ENCODE measurements around the gene P2RY14.

Gene P2RY14

DNA sequence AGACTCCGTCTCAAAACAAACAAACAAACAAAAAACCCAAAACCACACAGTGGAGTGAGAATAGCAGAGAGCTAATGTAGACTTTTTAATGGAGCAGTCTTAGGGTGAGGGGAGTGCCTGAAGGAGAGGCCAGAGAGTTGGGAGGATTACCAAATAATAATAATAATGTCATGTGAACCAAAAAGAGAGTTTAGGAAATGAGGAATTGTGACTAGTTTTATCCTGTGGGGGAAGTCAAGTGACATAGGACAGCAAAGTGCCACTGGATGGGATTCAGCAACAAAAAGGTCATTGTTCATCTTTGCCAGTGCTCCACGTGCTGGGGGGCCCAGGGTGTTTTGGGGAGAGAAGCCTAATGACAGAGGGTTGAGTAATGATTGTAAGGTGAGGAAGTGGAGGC lies 25.4 kb upstream of the P2RY14 start:
- peaks cover 53% of the 10 kb centered on the region for H3K4me1 ChIP-seq (ENCODE audit: control insufficient read depth, insufficient read depth, low read length, unreplicated experiment)
- no peaks in the 10 kb centered on the region for H3K36me3 ChIP-seq (ENCODE audit: insufficient read depth, low read length)
- no peak overlapping the region for H2AFZ ChIP-seq (ENCODE audit: low read length, unreplicated experiment)
- H3K79me2 ChIP-seq (ENCODE audit: control insufficient read depth, insufficient read depth, low read length, unreplicated experiment) = no peaks in the 10 kb centered on the region
- H3K27ac ChIP-seq (ENCODE audit: low read depth, low read length) = no peak overlapping the region
- H3K4me3 ChIP-seq (ENCODE audit: low read depth, low read length) = no peak overlapping the region
- no peaks in the 10 kb centered on the region for H3K27me3 ChIP-seq (ENCODE audit: insufficient read depth, low read length)

DNA sequence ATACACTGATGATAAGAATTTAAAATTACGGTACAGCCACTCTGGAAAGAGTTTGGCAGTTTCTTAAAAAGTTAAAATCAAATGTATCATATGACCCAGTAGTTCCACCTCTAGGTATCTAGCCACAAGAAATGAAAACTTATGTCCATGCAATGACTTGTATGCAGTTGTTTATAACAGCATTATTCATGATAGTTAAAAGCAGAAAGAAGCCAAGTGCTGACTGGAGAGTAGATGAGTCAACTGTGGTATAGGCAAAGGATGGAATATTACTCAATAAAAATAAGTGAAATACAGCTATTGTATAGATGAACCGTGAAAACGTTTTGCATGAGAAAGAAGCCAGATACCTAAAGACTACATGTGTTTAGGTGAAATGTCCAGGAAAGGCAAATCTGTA lies 23.4 kb upstream of the P2RY14 start:
- H3K36me3 ChIP-seq (ENCODE audit: insufficient read depth, low read length) = no peaks in the 10 kb centered on the region
- H3K27me3 ChIP-seq (ENCODE audit: insufficient read depth, low read length) = no peaks in the 10 kb centered on the region
- H2AFZ ChIP-seq (ENCODE audit: low read length, unreplicated experiment) = no peak overlapping the region
- H3K27ac ChIP-seq (ENCODE audit: low read depth, low read length) = no peak overlapping the region
- peaks cover 34% of the 10 kb centered on the region for H3K4me1 ChIP-seq (ENCODE audit: control insufficient read depth, insufficient read depth, low read length, unreplicated experiment)
- no peak overlapping the region for H3K4me3 ChIP-seq (ENCODE audit: low read depth, low read length)
- H3K79me2 ChIP-seq (ENCODE audit: control insufficient read depth, insufficient read depth, low read length, unreplicated experiment) = no peaks in the 10 kb centered on the region

GRCh38 chr3:151300539-151300938 lies 22.2 kb upstream of the P2RY14 start:
- H3K27ac ChIP-seq (ENCODE audit: low read depth, low read length) = no peak overlapping the region
- peaks cover 21% of the 10 kb centered on the region for H3K4me1 ChIP-seq (ENCODE audit: control insufficient read depth, insufficient read depth, low read length, unreplicated experiment)
- H3K36me3 ChIP-seq (ENCODE audit: insufficient read depth, low read length) = no peaks in the 10 kb centered on the region

DNA sequence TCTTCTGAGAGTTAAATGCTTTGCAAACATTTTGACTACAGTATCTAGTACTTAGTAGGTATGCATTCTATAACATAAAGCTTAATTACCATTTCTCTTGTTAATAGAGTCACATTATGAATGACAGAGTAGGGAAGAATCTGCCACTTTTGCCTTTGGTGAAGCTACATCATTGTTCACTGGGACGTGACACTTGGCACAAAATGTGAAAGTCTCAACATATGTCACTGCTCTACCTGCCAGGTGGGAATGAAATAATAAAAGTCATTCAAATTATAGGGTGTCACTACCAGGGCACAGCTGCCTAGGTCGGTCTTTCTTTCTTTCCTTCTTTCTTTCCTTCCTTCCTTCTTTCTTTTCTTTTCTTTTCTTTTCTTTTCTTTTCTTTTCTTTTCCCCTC lies 20.7 kb upstream of the P2RY14 start:
- no peaks in the 10 kb centered on the region for H3K79me2 ChIP-seq (ENCODE audit: control insufficient read depth, insufficient read depth, low read length, unreplicated experiment)
- H3K27ac ChIP-seq (ENCODE audit: low read depth, low read length) = no peak overlapping the region
- H3K4me3 ChIP-seq (ENCODE audit: low read depth, low read length) = no peak overlapping the region
- H2AFZ ChIP-seq (ENCODE audit: low read length, unreplicated experiment) = no peak overlapping the region
- H3K36me3 ChIP-seq (ENCODE audit: insufficient read depth, low read length) = no peaks in the 10 kb centered on the region
- no peaks in the 10 kb centered on the region for H3K27me3 ChIP-seq (ENCODE audit: insufficient read depth, low read length)
- H3K4me1 ChIP-seq (ENCODE audit: control insufficient read depth, insufficient read depth, low read length, unreplicated experiment) = peaks cover 10% of the 10 kb centered on the region

More at GRCh38 chr3:151300539-151300938, 22.2 kb upstream of the P2RY14 start:
- Histone ChIP-seq H2AFZ (ENCODE audit: low read length, unreplicated experiment) (no peak overlapping the region), H3K79me2 (ENCODE audit: control insufficient read depth, insufficient read depth, low read length, unreplicated experiment) (no peaks in the 10 kb centered on the region), H3K27me3 (ENCODE audit: insufficient read depth, low read length) (no peaks in the 10 kb centered on the region), H3K4me3 (ENCODE audit: low read depth, low read length) (no peak overlapping the region)

DNA sequence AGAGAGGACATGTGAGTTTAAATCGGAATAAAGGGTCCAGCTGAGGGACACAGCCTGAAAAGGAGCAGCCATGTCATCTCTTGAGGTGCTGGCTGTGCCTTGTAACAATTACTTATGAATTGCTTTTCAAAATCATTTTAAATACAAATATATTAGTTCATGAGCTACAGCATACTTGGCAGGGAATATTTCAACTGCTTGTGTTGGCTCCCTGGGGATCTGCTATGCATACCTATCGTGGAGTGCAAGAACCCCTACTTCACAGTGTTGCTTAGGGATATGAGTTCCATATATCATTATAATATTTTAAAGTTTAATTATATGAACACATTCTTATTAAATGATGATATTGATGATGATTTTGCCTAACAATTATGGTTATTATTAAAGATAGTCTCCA lies 19.1 kb upstream of the P2RY14 start:
- no peaks in the 10 kb centered on the region for H3K79me2 ChIP-seq (ENCODE audit: control insufficient read depth, insufficient read depth, low read length, unreplicated experiment)
- H3K27me3 ChIP-seq (ENCODE audit: insufficient read depth, low read length) = no peaks in the 10 kb centered on the region
- H3K27ac ChIP-seq (ENCODE audit: low read depth, low read length) = no peak overlapping the region
- H3K4me1 ChIP-seq (ENCODE audit: control insufficient read depth, insufficient read depth, low read length, unreplicated experiment) = peaks cover 10% of the 10 kb centered on the region
- no peaks in the 10 kb centered on the region for H3K36me3 ChIP-seq (ENCODE audit: insufficient read depth, low read length)
- H3K4me3 ChIP-seq (ENCODE audit: low read depth, low read length) = no peak overlapping the region
- H2AFZ ChIP-seq (ENCODE audit: low read length, unreplicated experiment) = no peak overlapping the region

DNA sequence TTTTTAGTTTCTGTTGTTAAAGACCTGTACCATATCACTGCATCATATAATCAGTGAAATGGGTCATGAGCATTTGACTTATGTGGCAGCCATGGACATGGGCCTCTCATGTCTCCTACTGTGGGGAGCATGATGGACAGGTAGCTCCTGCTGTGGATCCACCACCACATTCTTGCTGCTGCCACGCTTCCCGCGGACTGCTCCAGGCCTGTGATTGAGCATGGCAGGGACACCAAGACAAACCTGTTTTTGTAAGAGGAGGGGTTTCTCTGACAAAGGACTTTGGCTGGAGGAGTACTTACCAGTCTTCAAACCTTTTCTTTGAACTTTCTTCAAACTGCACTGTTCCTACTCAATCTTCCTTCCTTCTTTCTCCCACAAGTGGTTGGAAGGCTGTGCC lies 17.9 kb upstream of the P2RY14 start:
- no peak overlapping the region for H2AFZ ChIP-seq (ENCODE audit: low read length, unreplicated experiment)
- no peaks in the 10 kb centered on the region for H3K79me2 ChIP-seq (ENCODE audit: control insufficient read depth, insufficient read depth, low read length, unreplicated experiment)
- no peak overlapping the region for H3K4me3 ChIP-seq (ENCODE audit: low read depth, low read length)
- H3K4me1 ChIP-seq (ENCODE audit: control insufficient read depth, insufficient read depth, low read length, unreplicated experiment) = peaks cover under 1% of the 10 kb centered on the region
- H3K27ac ChIP-seq (ENCODE audit: low read depth, low read length) = no peak overlapping the region
- no peaks in the 10 kb centered on the region for H3K36me3 ChIP-seq (ENCODE audit: insufficient read depth, low read length)
- no peaks in the 10 kb centered on the region for H3K27me3 ChIP-seq (ENCODE audit: insufficient read depth, low read length)

DNA sequence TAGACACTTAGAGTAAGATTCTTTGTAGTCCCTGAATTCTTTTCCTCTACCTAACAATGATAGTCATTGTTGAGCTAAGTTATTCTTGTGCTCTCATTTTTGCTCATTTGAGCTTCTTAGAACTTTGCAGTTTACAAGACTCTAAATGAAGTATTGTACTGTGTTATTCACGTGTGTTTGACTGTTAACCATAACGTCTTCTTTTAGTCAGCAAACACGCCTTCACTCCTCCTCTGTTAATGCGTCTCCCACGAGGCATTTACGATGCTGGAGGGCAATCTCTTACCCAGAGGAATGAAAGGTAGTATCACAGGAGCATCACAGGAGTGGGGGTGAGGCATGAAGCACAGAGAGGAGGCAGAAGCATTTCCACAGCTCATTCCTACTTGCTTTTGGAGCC lies 14.8 kb upstream of the P2RY14 start:
- Histone ChIP-seq H3K4me1 (ENCODE audit: control insufficient read depth, insufficient read depth, low read length, unreplicated experiment) (no peaks in the 10 kb centered on the region), H3K36me3 (ENCODE audit: insufficient read depth, low read length) (no peaks in the 10 kb centered on the region), H3K79me2 (ENCODE audit: control insufficient read depth, insufficient read depth, low read length, unreplicated experiment) (no peaks in the 10 kb centered on the region), H3K27me3 (ENCODE audit: insufficient read depth, low read length) (no peaks in the 10 kb centered on the region), H2AFZ (ENCODE audit: low read length, unreplicated experiment) (no peak overlapping the region), H3K27ac (ENCODE audit: low read depth, low read length) (no peak overlapping the region), H3K4me3 (ENCODE audit: low read depth, low read length) (no peak overlapping the region)

DNA sequence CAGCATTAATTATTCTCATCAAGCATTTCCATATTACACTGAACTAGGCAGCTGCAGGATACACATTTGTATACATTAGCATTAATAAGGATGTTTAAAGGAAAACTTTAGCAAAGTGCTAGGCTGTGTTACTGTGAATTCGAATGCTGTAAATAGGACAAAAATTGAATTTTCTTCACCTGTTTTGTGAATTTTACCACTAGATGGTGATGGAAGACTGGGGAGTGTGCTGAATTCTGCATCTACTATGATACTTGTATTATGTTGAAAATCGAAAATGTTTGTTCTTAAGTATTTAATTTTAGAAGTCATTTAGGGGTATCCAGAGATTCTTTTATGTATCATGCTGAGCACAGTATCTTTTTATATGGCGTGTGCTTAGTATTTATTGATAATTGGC lies 12.3 kb upstream of the P2RY14 start:
- no peaks in the 10 kb centered on the region for H3K4me1 ChIP-seq (ENCODE audit: control insufficient read depth, insufficient read depth, low read length, unreplicated experiment)
- no peaks in the 10 kb centered on the region for H3K79me2 ChIP-seq (ENCODE audit: control insufficient read depth, insufficient read depth, low read length, unreplicated experiment)
- no peaks in the 10 kb centered on the region for H3K36me3 ChIP-seq (ENCODE audit: insufficient read depth, low read length)
- H3K27ac ChIP-seq (ENCODE audit: low read depth, low read length) = no peak overlapping the region
- H2AFZ ChIP-seq (ENCODE audit: low read length, unreplicated experiment) = no peak overlapping the region
- H3K27me3 ChIP-seq (ENCODE audit: insufficient read depth, low read length) = no peaks in the 10 kb centered on the region
- no peak overlapping the region for H3K4me3 ChIP-seq (ENCODE audit: low read depth, low read length)

DNA sequence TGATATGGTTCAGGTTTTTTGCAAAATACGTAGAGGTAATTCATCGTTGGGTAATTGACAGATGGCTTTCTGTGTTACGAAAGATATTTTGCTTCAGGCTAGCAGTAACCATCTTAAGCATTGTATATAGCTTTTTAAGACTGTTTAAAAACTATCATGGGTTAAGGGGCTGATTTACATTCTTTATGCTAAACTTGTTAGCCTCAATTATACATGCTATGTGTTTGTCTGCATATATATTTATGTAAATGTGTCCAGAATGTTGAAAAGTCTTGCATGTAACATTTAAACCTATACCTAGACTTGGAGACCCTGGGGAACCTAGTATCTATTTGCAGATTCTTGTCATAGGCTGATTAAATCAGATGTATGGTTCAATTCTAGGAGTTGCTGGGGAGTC lies 11.1 kb upstream of the P2RY14 start:
- H3K36me3 ChIP-seq (ENCODE audit: insufficient read depth, low read length) = no peaks in the 10 kb centered on the region
- H3K4me3 ChIP-seq (ENCODE audit: low read depth, low read length) = no peak overlapping the region
- no peaks in the 10 kb centered on the region for H3K4me1 ChIP-seq (ENCODE audit: control insufficient read depth, insufficient read depth, low read length, unreplicated experiment)
- H3K27ac ChIP-seq (ENCODE audit: low read depth, low read length) = no peak overlapping the region
- no peak overlapping the region for H2AFZ ChIP-seq (ENCODE audit: low read length, unreplicated experiment)
- H3K79me2 ChIP-seq (ENCODE audit: control insufficient read depth, insufficient read depth, low read length, unreplicated experiment) = no peaks in the 10 kb centered on the region
- no peaks in the 10 kb centered on the region for H3K27me3 ChIP-seq (ENCODE audit: insufficient read depth, low read length)

DNA sequence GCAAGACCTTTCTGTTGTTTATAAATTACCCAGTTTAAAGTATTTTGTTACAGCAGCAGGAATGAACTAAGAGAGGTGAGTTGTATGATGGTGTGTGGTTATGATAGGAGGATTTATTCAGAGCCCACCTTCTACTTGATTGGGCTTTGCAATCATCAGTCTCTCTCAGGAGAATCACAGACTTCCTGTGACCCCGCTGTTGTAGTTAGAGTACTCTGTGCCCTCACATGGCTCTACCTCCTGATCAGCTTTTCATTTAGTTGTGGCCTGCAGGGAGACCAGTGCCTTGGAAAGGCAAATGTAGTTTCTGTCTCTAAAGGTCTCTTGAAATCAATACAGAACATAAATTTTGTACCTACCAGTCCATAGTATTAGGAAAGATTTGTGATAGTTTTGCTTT lies 7.6 kb upstream of the P2RY14 start:
- no peak overlapping the region for H3K27ac ChIP-seq (ENCODE audit: low read depth, low read length)
- no peaks in the 10 kb centered on the region for H3K79me2 ChIP-seq (ENCODE audit: control insufficient read depth, insufficient read depth, low read length, unreplicated experiment)
- no peaks in the 10 kb centered on the region for H3K27me3 ChIP-seq (ENCODE audit: insufficient read depth, low read length)
- H2AFZ ChIP-seq (ENCODE audit: low read length, unreplicated experiment) = peak overlapping the region; percentile 23
- H3K4me3 ChIP-seq (ENCODE audit: low read depth, low read length) = no peak overlapping the region
- no peaks in the 10 kb centered on the region for H3K36me3 ChIP-seq (ENCODE audit: insufficient read depth, low read length)
- H3K4me1 ChIP-seq (ENCODE audit: control insufficient read depth, insufficient read depth, low read length, unreplicated experiment) = peaks cover 20% of the 10 kb centered on the region

GRCh38 chr3:151283907-151284461 lies 5.6 kb upstream of the P2RY14 start:
- Histone ChIP-seq H3K4me3 (ENCODE audit: low read depth, low read length) (no peak overlapping the region), H3K27ac (ENCODE audit: low read depth, low read length) (peak overlapping the region; percentile 69), H3K4me1 (ENCODE audit: control insufficient read depth, insufficient read depth, low read length, unreplicated experiment) (peaks cover 20% of the 10 kb centered on the region), H3K36me3 (ENCODE audit: insufficient read depth, low read length) (no peaks in the 10 kb centered on the region), H3K79me2 (ENCODE audit: control insufficient read depth, insufficient read depth, low read length, unreplicated experiment) (no peaks in the 10 kb centered on the region), H3K27me3 (ENCODE audit: insufficient read depth, low read length) (no peaks in the 10 kb centered on the region), H2AFZ (ENCODE audit: low read length, unreplicated experiment) (peak overlapping the region; percentile 86)
